GM12878 (cell line): Measurements from ENCODE around the gene FLAD1. TPM values are rescaled to one million over a fixed set of nuclear protein-coding genes. Genes with fewer than 3 reads are reported as not detected.

Experiments used
- ATAC-seq: fragments of 200-7000 bp; cut with Tn5 transposase; 3 replicates; pipeline ENCODE4 v1.9.1; 2020; ENCODE audit warnings: mild to moderate bottlenecking, moderate library complexity
- BruUV-seq: library from RNA; stranded (reverse); fragments of 400-500 nt; replicated peaks from 2 replicates; lab custom pipeline; 2021; lab: Mats Ljungman, UMichigan
- CTCF ChIA-PET: fragments of 300-600 bp; sonication (Branson Sonifier 250); formaldehyde crosslinking; extraction: SDS; loops from one replicate; lab custom pipeline; 2021; ENCODE audit warnings: inconsistent platforms; lab: Yijun Ruan, JAX
- POLR2A ChIA-PET: fragments of 350-600 bp; formaldehyde crosslinking; extraction: SDS; loops from one replicate; lab custom pipeline; 2021; ENCODE audit warnings: inconsistent platforms; lab: Charles Lee
- RAD21 ChIA-PET: fragments of 300-600 bp; sonication (Branson Sonifier 250); formaldehyde crosslinking; loops from one replicate; lab custom pipeline; 2023; ENCODE audit warnings: antibody characterized with exemption; ENCODE audit not compliant: unreplicated experiment; lab: Charles Lee
- SMC1A ChIA-PET: fragments of 300-600 bp; sonication (Branson Sonifier 250); formaldehyde crosslinking; loops from one replicate; lab custom pipeline; 2023; ENCODE audit not compliant: unreplicated experiment, uncharacterized antibody; lab: Charles Lee
- DNase-seq: peaks from one replicate; pipeline ENCODE4 v3.0.0-alpha.2; 2011; ENCODE audit warnings: low read depth, low spot score
- FAIRE-seq: peaks from 3 replicates; lab custom pipeline; 2011; peaks lifted over from hg19 to GRCh38; lab: Jason Lieb, UNC
- H2AFZ ChIP-seq: 2 replicates; pipeline ENCODE4 v1.6.0; 2011; ENCODE audit warnings: low read depth, low read length, control low read depth; ENCODE audit not compliant: control insufficient read depth
- H3K27ac ChIP-seq: 2 replicates; pipeline ENCODE4 v1.5.1; 2011; ENCODE audit warnings: control low read depth; ENCODE audit not compliant: control insufficient read depth, insufficient read depth
- H3K27me3 ChIP-seq, 2 experiments: replicated peaks in 1 of 2; 2 replicates each; pipeline versions ENCODE4 v1.6.0 to v1.6.1; 2011; ENCODE audit warnings: low read length in 1 of 2; ENCODE audit not compliant: control insufficient read depth in 2 of 2, insufficient read depth in 2 of 2
- H3K36me3 ChIP-seq, 2 experiments: 2 replicates each; pipeline ENCODE4 v1.5.1; 2011; ENCODE audit warnings: low read length in 1 of 2; ENCODE audit not compliant: control insufficient read depth in 2 of 2, insufficient read depth in 2 of 2
- H3K4me1 ChIP-seq: 2 replicates; pipeline ENCODE4 v1.6.1; 2011; ENCODE audit warnings: mild to moderate bottlenecking, low read length, moderate library complexity, mixed read lengths; ENCODE audit not compliant: control insufficient read depth, insufficient read depth
- H3K4me2 ChIP-seq: 2 replicates; pipeline ENCODE4 v1.6.0; 2011; ENCODE audit warnings: control low read depth; ENCODE audit not compliant: control insufficient read depth, insufficient read depth
- H3K4me3 ChIP-seq: fragments of 200-600 bp; sonication (generic); 2 replicates; pipeline ENCODE4 v1.5.1; 2016
- H3K79me2 ChIP-seq: 2 replicates; pipeline ENCODE4 v1.6.0; 2011; ENCODE audit warnings: low read length; ENCODE audit not compliant: control insufficient read depth, insufficient read depth
- H3K9ac ChIP-seq: 2 replicates; pipeline ENCODE4 v1.8.0; 2011; ENCODE audit warnings: low read length, control low read depth, mixed read lengths; ENCODE audit not compliant: control insufficient read depth, insufficient read depth
- H3K9me3 ChIP-seq: replicated peaks from 3 replicates; pipeline ENCODE4 v1.5.1; 2011; ENCODE audit warnings: mild to moderate bottlenecking, low read length; ENCODE audit not compliant: control insufficient read depth, insufficient read depth
- H4K20me1 ChIP-seq: 2 replicates; pipeline ENCODE4 v1.6.0; 2011; ENCODE audit not compliant: control insufficient read depth, insufficient read depth
- CEBPB ChIP-seq, 2 experiments: fragments of 150-350 bp in 1 of 2; IDR thresholded peaks; 2 replicates each; pipeline ENCODE4 v1.6.1; 2012 to 2014; ENCODE audit warnings: low read depth in 2 of 2, low read length in 2 of 2, borderline replicate concordance in 1 of 2, inconsistent platforms in 1 of 2
- CHD2 ChIP-seq: IDR thresholded peaks from 2 replicates; pipeline ENCODE4 v1.6.1; 2011; ENCODE audit warnings: low read depth, low read length, improper control_type of control experiment, borderline replicate concordance
- CREM ChIP-seq: IDR thresholded peaks from 2 replicates; pipeline ENCODE4 v1.6.1; 2014; ENCODE audit warnings: antibody characterized with exemption, low read depth
- IKZF2 ChIP-seq, 2 experiments: fragments of 450-650 bp; IDR thresholded peaks; 2 replicates each; pipeline ENCODE4 v1.6.1; 2017; ENCODE audit warnings: mild to moderate bottlenecking in 2 of 2, moderate library complexity in 2 of 2
- JUND ChIP-seq: IDR thresholded peaks from 2 replicates; pipeline ENCODE4 v1.6.1; 2012; ENCODE audit warnings: low read depth, mild to moderate bottlenecking, low read length, improper control_type of control experiment, moderate library complexity
- KAT2A ChIP-seq: conservative IDR thresholded peaks from 2 replicates; pipeline ENCODE4 v1.6.1; 2011; ENCODE audit warnings: low read depth, low read length; ENCODE audit not compliant: control insufficient read depth
- MAX ChIP-seq: IDR thresholded peaks from 2 replicates; pipeline ENCODE4 v1.6.1; 2012; ENCODE audit warnings: low read depth, low read length, improper control_type of control experiment
- PAX8 ChIP-seq: fragments of 450-650 bp; IDR thresholded peaks from 2 replicates; pipeline ENCODE4 v1.6.1; 2017; ENCODE audit warnings: mild to moderate bottlenecking, moderate library complexity
- RB1 ChIP-seq: fragments of 450-650 bp; formaldehyde crosslinking; IDR thresholded peaks from 2 replicates; pipeline ENCODE4 v1.6.1; 2017; ENCODE audit warnings: mild to moderate bottlenecking, borderline replicate concordance
- RBBP5 ChIP-seq: fragments of 200-600 bp; sonication (generic); conservative IDR thresholded peaks from 2 replicates; pipeline ENCODE4 v1.6.1; 2016
- RCOR1 ChIP-seq: conservative IDR thresholded peaks from 2 replicates; pipeline ENCODE4 v1.6.1; 2012; ENCODE audit warnings: low read depth, low read length, improper control_type of control experiment
- SMAD1 ChIP-seq: fragments of 450-650 bp; IDR thresholded peaks from 2 replicates; pipeline ENCODE4 v1.6.1; 2018; ENCODE audit warnings: mild to moderate bottlenecking, low read depth; ENCODE audit not compliant: partially characterized antibody
- SREBF1 ChIP-seq: IDR thresholded peaks from 2 replicates; pipeline ENCODE4 v1.6.1; 2012; ENCODE audit warnings: mild to moderate bottlenecking, low read length
- SREBF2 ChIP-seq: IDR thresholded peaks from 2 replicates; pipeline ENCODE4 v1.6.1; 2012; ENCODE audit warnings: mild to moderate bottlenecking, low read length
- STAT1 ChIP-seq: fragments of 450-650 bp; conservative IDR thresholded peaks from 2 replicates; pipeline ENCODE4 v1.6.1; 2014; ENCODE audit warnings: antibody characterized with exemption, mild to moderate bottlenecking
- TAF1 ChIP-seq: IDR thresholded peaks from 2 replicates; pipeline ENCODE4 v1.6.1; 2011; ENCODE audit warnings: mild to moderate bottlenecking, low read depth, low read length, borderline replicate concordance
- TCF12 ChIP-seq: IDR thresholded peaks from 2 replicates; pipeline ENCODE4 v1.6.1; 2011; ENCODE audit warnings: low read depth, mild to moderate bottlenecking, low read length
- ZNF384 ChIP-seq: IDR thresholded peaks from 2 replicates; pipeline ENCODE4 v1.6.1; 2012; ENCODE audit warnings: low read depth, mild to moderate bottlenecking, low read length, improper control_type of control experiment, borderline replicate concordance
- ZNF622 ChIP-seq: fragments of 450-650 bp; IDR thresholded peaks from 2 replicates; pipeline ENCODE4 v1.6.1; 2017; ENCODE audit warnings: mild to moderate bottlenecking, inconsistent platforms
- WGBS: methylation state at CpG from one replicate; pipeline ENCODE4 v1.1.6; 2016; ENCODE audit warnings: low lambda C conversion rate; ENCODE audit not compliant: insufficient replicate concordance, insufficient coverage; ENCODE audit errors: missing lambda C conversion rate; 5-methylcytosine and 5-hydroxymethylcytosine counted together
- in situ Hi-C: fragments of 300-500 bp; cut with MboI; formaldehyde crosslinking; loops from 9 replicates; pipeline ENCODE4 v1.14.3; 2018; ENCODE audit warnings: mixed read lengths
- intact Hi-C: fragments of 100-400 bp; cut with micrococcal nuclease; formaldehyde crosslinking; loops from one replicate; pipeline ENCODE4 v1.14.2; 2022; ENCODE audit not compliant: unreplicated experiment
- polyA plus RNA-seq, 11 experiments: library from polyadenylated mRNA; depleted of rRNA in 4 of 11; unstranded in 6 of 11; stranded (reverse) in 5 of 11; fragments of >200 nt; fragmentation: Nextera tagmentation in 4 of 11; fragmentation: Illumina TruSeq in 1 of 11; extraction: Ambion mirVana in 4 of 11; extraction: Trizol in 1 of 11; gene quantifications; 1 replicate in 1 of 11; 2 replicates in 10 of 11; pipeline versions ENCODE4 v1.2.1 to v1.2.3, GENCODE V29; 2011 to 2016; ENCODE audit warnings: inconsistent platforms in 2 of 11, missing spikeins in 2 of 11, low read depth in 1 of 11
- total RNA-seq, 4 experiments: library from RNA; depleted of rRNA in 3 of 4; stranded (reverse); fragments of >200 nt in 3 of 4; fragmentation: Illumina TruSeq in 1 of 4; extraction: Trizol in 1 of 4; gene quantifications; 2 replicates each; pipeline versions ENCODE4 v1.2.1 to v1.2.3, GENCODE V29; 2013 to 2021
- TF ChIP-seq, protein P1 (sequence below): fragments of 450-650 bp; IDR thresholded peaks from 2 replicates; pipeline ENCODE4 v1.6.1; 2016; ENCODE audit warnings: mild to moderate bottlenecking

The FLAD1 gene
- total and polyA plus RNA-seq, 10 of the 15 experiments (the other 5 are each of a cell fraction or from before 2014, with no cell fraction given), result 22.9 to 93.4 (median 56.6) TPM

- TF ChIP-seq CHD2 (no peak), SREBF1 (no peak), RCOR1 (no peak), TAF1 (no peak), ZNF622 (no peak)
These were observed 17.2 kb downstream of the FLAD1 start (continued) for GRCh38 chr1:155000411-155000725.

- H3K4me1 ChIP-seq, result peaks cover 29% of the 10 kb centered on the region
- H3K9ac ChIP-seq, result peak overlapping the region; percentile 66; the same call in 1 of the 2 replicates
- SMC1A ChIA-PET, result interaction anchor here (0.8 to 8.1 kb wide), 7 partner anchors 16 to 84 kb away, joined by 3 to 69 read pairs (median 4); partner anchors contain the start of gene FLAD1
- ATAC-seq (peak; percentile 57), FAIRE-seq (peak; percentile 23), DNase-seq (peak; percentile 41)
- RAD21 ChIA-PET, result interaction anchor here (0.8 to 2.1 kb wide), 11 partner anchors 13 to 122 kb away, joined by 3 to 24 read pairs (median 7); partner anchors contain the start of genes FLAD1, PBXIP1 and SHC1
- peak overlapping the region; percentile 36 for H3K4me2 ChIP-seq
- no peaks in the 10 kb centered on the region for H3K9me3 ChIP-seq
- H3K36me3 ChIP-seq, result no peaks in the 10 kb centered on the region
- CTCF ChIA-PET, result interaction anchor here (0.6 to 11.0 kb wide), 13 partner anchors 9 to 134 kb away, joined by 3 to 226 read pairs (median 6); partner anchors contain the start of genes CKS1B, FLAD1, KCNN3 and PBXIP1
- no peaks in the 10 kb centered on the region for H3K27me3 ChIP-seq
- H3K27ac ChIP-seq, result peak overlapping the region; percentile 79
- POLR2A ChIA-PET, result interaction anchor here (0.5 to 3.4 kb wide), 10 partner anchors 16 to 279 kb away, joined by 3 to 36 read pairs (median 4); partner anchors contain the start of genes ADAM15, CKS1B, FLAD1 and PMVK
- peak overlapping the region; percentile 98 for H3K4me3 ChIP-seq
- intact Hi-C loops, result loop anchor here (2.0 to 5.0 kb wide), 2 partner anchors 39 to 64 kb away; partner anchors contain the start of genes PMVK and PYGO2
- H4K20me1 ChIP-seq, result no peaks in the 10 kb centered on the region
- peaks cover 36% of the 10 kb centered on the region for H3K79me2 ChIP-seq
- BruUV-seq, result no TSS peak
- in situ Hi-C loops, result no loop called here
- WGBS, result under 1% methylated on average over 37 of the region's 43 CpGs
- H2AFZ ChIP-seq, result peak overlapping the region; percentile 79
- TF ChIP-seq RB1, result peak; percentile 97; the same call in 1 of the 2 replicates
- TF ChIP-seq KAT2A, result no peak
- TF ChIP-seq SREBF2, result no peak
- peak; percentile 47; the same call in 1 of the 2 replicates for TF ChIP-seq MAX
- TF ChIP-seq JUND, result no peak
- TF ChIP-seq CEBPB (IDR thresholded peaks at IDR 0.05; ENCODE audit: borderline replicate concordance in 1 of 2, low read depth in 2 of 2, low read length in 2 of 2), result no peak
- TF ChIP-seq STAT1, result peak; percentile 92; the same call in 1 of the 2 replicates
- peak; percentile 74 to 76 for TF ChIP-seq IKZF2 (IDR thresholded peaks at IDR 0.05)
- TF ChIP-seq SMAD1, result no peak
- no peak for TF ChIP-seq RBBP5
- TF ChIP-seq PAX8, result no peak
- no peak for TF ChIP-seq ZNF384
- TF ChIP-seq, protein P1, sequence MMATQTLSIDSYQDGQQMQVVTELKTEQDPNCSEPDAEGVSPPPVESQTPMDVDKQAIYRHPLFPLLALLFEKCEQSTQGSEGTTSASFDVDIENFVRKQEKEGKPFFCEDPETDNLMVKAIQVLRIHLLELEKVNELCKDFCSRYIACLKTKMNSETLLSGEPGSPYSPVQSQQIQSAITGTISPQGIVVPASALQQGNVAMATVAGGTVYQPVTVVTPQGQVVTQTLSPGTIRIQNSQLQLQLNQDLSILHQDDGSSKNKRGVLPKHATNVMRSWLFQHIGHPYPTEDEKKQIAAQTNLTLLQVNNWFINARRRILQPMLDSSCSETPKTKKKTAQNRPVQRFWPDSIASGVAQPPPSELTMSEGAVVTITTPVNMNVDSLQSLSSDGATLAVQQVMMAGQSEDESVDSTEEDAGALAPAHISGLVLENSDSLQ, result peak; percentile 60
- peak; percentile 48; the same call in 1 of the 2 replicates for TF ChIP-seq TCF12
- peak; percentile 44; the same call in 1 of the 2 replicates for TF ChIP-seq CREM
These were observed 17.7 kb downstream of the FLAD1 start for GRCh38 chr1:155000726-155001424.
